Loucy (cell line): ENCODE data around the gene ASTN2.

Experiments
- EZH2phosphoT487 ChIP-seq: fragments of 200-600 bp; IDR thresholded peaks from 2 replicates; pipeline ENCODE4 v1.6.1; 2018; ENCODE audit warnings: antibody characterized with exemption, mild to moderate bottlenecking, moderate library complexity, borderline replicate concordance
- TF ChIP-seq, protein P1 (sequence below): fragments of 200-600 bp; sonication (generic); conservative IDR thresholded peaks from 2 replicates; pipeline ENCODE4 v1.5.1; 2014; ENCODE audit warnings: mild to moderate bottlenecking, antibody characterized with exemption, low read length

DNA sequence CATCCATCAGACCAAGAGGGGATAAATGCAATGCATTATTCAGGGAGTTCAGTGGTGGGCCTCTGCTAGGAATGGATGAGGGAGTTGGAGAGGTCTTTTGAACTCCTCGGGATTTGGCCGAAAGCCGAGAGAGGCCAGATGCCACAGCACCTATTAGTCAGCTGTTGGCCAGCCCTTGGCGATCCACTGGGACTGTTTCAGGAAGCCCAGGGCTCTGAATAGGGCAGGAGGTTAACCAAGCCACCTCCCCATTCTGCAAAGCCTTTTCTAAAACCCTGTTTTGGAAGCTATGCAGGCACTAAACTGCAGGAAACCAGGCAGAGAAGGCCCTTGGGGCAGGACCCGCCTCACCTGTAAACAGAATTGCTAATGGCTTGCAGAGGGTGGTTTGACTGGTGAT is 37.8 kb downstream of the ASTN2 start:
- TF ChIP-seq, protein P1, sequence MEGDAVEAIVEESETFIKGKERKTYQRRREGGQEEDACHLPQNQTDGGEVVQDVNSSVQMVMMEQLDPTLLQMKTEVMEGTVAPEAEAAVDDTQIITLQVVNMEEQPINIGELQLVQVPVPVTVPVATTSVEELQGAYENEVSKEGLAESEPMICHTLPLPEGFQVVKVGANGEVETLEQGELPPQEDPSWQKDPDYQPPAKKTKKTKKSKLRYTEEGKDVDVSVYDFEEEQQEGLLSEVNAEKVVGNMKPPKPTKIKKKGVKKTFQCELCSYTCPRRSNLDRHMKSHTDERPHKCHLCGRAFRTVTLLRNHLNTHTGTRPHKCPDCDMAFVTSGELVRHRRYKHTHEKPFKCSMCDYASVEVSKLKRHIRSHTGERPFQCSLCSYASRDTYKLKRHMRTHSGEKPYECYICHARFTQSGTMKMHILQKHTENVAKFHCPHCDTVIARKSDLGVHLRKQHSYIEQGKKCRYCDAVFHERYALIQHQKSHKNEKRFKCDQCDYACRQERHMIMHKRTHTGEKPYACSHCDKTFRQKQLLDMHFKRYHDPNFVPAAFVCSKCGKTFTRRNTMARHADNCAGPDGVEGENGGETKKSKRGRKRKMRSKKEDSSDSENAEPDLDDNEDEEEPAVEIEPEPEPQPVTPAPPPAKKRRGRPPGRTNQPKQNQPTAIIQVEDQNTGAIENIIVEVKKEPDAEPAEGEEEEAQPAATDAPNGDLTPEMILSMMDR: no peak
- no peak for TF ChIP-seq EZH2phosphoT487
